ENCODE measurements around the gene PRTFDC1. TPM values are rescaled to one million over a fixed set of nuclear protein-coding genes. Genes with fewer than 3 reads are reported as not detected.

The PRTFDC1 gene
- total RNA-seq, 1 donor from 2014 or later, result 9.6 TPM

- no peak overlapping the region for H3K4me3 ChIP-seq (ENCODE audit: low read depth, low read length)
- H3K27me3 ChIP-seq (ENCODE audit: control insufficient read depth, insufficient read depth, low read length), result no peaks in the 10 kb centered on the region
- no peak for DNase-seq (ENCODE audit: low read depth)
- H3K36me3 ChIP-seq (ENCODE audit: control insufficient read depth, insufficient read depth, low read length), result no peaks in the 10 kb centered on the region
- TF ChIP-seq CTCF (IDR thresholded peaks at IDR 0.05; ENCODE audit: insufficient read depth, low read length, poor library complexity, severe bottlenecking), result no peak
Measured at GRCh38 chr10:24887855-24888231, 64.6 kb downstream of the PRTFDC1 start.

- TF ChIP-seq CTCF (IDR thresholded peaks at IDR 0.05; ENCODE audit: insufficient read depth, low read length, poor library complexity, severe bottlenecking), result no peak
- Histone ChIP-seq H3K4me3 (ENCODE audit: low read depth, low read length) (no peak overlapping the region), H3K27me3 (ENCODE audit: control insufficient read depth, insufficient read depth, low read length) (no peaks in the 10 kb centered on the region), H3K36me3 (ENCODE audit: control insufficient read depth, insufficient read depth, low read length) (no peaks in the 10 kb centered on the region)
- DNase-seq (ENCODE audit: low read depth), result no peak
Measured at GRCh38 chr10:24886290-24886680, 66.1 kb downstream of the PRTFDC1 start.

GRCh38 chr10:24885551-24886289, 66.7 kb downstream of the PRTFDC1 start:
- no peak for TF ChIP-seq CTCF (IDR thresholded peaks at IDR 0.05; ENCODE audit: insufficient read depth, low read length, poor library complexity, severe bottlenecking)
- H3K4me3 ChIP-seq (ENCODE audit: low read depth, low read length), result no peak overlapping the region

GRCh38 chr10:24884793-24885192, 67.6 kb downstream of the PRTFDC1 start:
- H3K36me3 ChIP-seq (ENCODE audit: control insufficient read depth, insufficient read depth, low read length), result no peaks in the 10 kb centered on the region
- no peaks in the 10 kb centered on the region for H3K27me3 ChIP-seq (ENCODE audit: control insufficient read depth, insufficient read depth, low read length)
- H3K4me3 ChIP-seq (ENCODE audit: low read depth, low read length), result no peak overlapping the region
- DNase-seq (ENCODE audit: low read depth), result no peak
- no peak for TF ChIP-seq CTCF (IDR thresholded peaks at IDR 0.05; ENCODE audit: insufficient read depth, low read length, poor library complexity, severe bottlenecking)

More at GRCh38 chr10:24885551-24886289, 66.7 kb downstream of the PRTFDC1 start:
- H3K36me3 ChIP-seq (ENCODE audit: control insufficient read depth, insufficient read depth, low read length), result no peaks in the 10 kb centered on the region
- DNase-seq (ENCODE audit: low read depth), result no peak
- H3K27me3 ChIP-seq (ENCODE audit: control insufficient read depth, insufficient read depth, low read length), result no peaks in the 10 kb centered on the region

- Histone ChIP-seq H3K4me3 (ENCODE audit: low read depth, low read length) (no peak overlapping the region), H3K36me3 (ENCODE audit: control insufficient read depth, insufficient read depth, low read length) (no peaks in the 10 kb centered on the region), H3K27me3 (ENCODE audit: control insufficient read depth, insufficient read depth, low read length) (no peaks in the 10 kb centered on the region)
- no peak for DNase-seq (ENCODE audit: low read depth)
- no peak for TF ChIP-seq CTCF (IDR thresholded peaks at IDR 0.05; ENCODE audit: insufficient read depth, low read length, poor library complexity, severe bottlenecking)
Measured at GRCh38 chr10:24884316-24884715, 68.1 kb downstream of the PRTFDC1 start.

- H3K27me3 ChIP-seq (ENCODE audit: control insufficient read depth, insufficient read depth, low read length), result no peaks in the 10 kb centered on the region
- DNase-seq (ENCODE audit: low read depth), result no peak
- H3K4me3 ChIP-seq (ENCODE audit: low read depth, low read length), result no peak overlapping the region
- TF ChIP-seq CTCF (IDR thresholded peaks at IDR 0.05; ENCODE audit: insufficient read depth, low read length, poor library complexity, severe bottlenecking), result no peak
- H3K36me3 ChIP-seq (ENCODE audit: control insufficient read depth, insufficient read depth, low read length), result no peaks in the 10 kb centered on the region
Measured at GRCh38 chr10:24883176-24883575, 69.2 kb downstream of the PRTFDC1 start.
